Nephron progenitor cell (in vitro differentiated cells): ENCODE results near the gene PNPLA1.

Source experiments
- DNase-seq: peaks from one replicate; pipeline ENCODE4 v3.0.0; 2021
- H3K27ac Mint-ChIP-seq: 2 replicates; pipeline ENCODE4 v1.8.0; 2021; ENCODE audit warnings: mild to moderate bottlenecking, moderate library complexity, mixed read lengths
- H3K27me3 Mint-ChIP-seq: 2 replicates; pipeline ENCODE4 v1.8.0; 2021; ENCODE audit warnings: mild to moderate bottlenecking, low read depth, mixed read lengths; ENCODE audit not compliant: poor library complexity
- H3K36me3 Mint-ChIP-seq: 2 replicates; pipeline ENCODE4 v1.8.0; 2021; ENCODE audit warnings: low read depth, mixed read lengths
- H3K4me1 Mint-ChIP-seq: 2 replicates; pipeline ENCODE4 v1.8.0; 2021; ENCODE audit warnings: mixed read lengths
- H3K4me3 Mint-ChIP-seq: 2 replicates; pipeline ENCODE4 v1.8.0; 2021; ENCODE audit warnings: mild to moderate bottlenecking, moderate library complexity, mixed read lengths
- H3K9me3 Mint-ChIP-seq: 2 replicates; pipeline ENCODE4 v1.8.0; 2021; ENCODE audit warnings: mild to moderate bottlenecking, moderate library complexity, mixed read lengths
- CTCF ChIP-seq: fragments of 200-600 bp; sonication (generic); IDR thresholded peaks from 2 replicates; pipeline ENCODE4 v1.5.0; 2021; ENCODE audit warnings: antibody characterized with exemption

PNPLA1 gene

GRCh38 chr6:36309203-36309602 is 39.3 kb downstream of the PNPLA1 start:
- H3K36me3 Mint-ChIP-seq = no peaks in the 10 kb centered on the region
- TF ChIP-seq CTCF = no peak
- no peak overlapping the region for H3K4me3 Mint-ChIP-seq
- peaks cover 11% of the 10 kb centered on the region for H3K27me3 Mint-ChIP-seq
- peaks cover 23% of the 10 kb centered on the region for H3K4me1 Mint-ChIP-seq
- DNase-seq = no peak
- H3K9me3 Mint-ChIP-seq = peaks cover 4% of the 10 kb centered on the region
- no peak overlapping the region for H3K27ac Mint-ChIP-seq

GRCh38 chr6:36309900-36310299 is 40.0 kb downstream of the PNPLA1 start:
- Mint-ChIP-seq H3K4me1 (peaks cover 27% of the 10 kb centered on the region), H3K27me3 (peaks cover 11% of the 10 kb centered on the region), H3K4me3 (no peak overlapping the region), H3K9me3 (peaks cover 4% of the 10 kb centered on the region), H3K36me3 (no peaks in the 10 kb centered on the region), H3K27ac (no peak overlapping the region)
- TF ChIP-seq CTCF = no peak
- no peak for DNase-seq

- Mint-ChIP-seq H3K27ac (no peak overlapping the region), H3K9me3 (peaks cover 4% of the 10 kb centered on the region), H3K36me3 (no peaks in the 10 kb centered on the region), H3K4me1 (peaks cover 22% of the 10 kb centered on the region), H3K4me3 (no peak overlapping the region), H3K27me3 (peaks cover 8% of the 10 kb centered on the region)
- TF ChIP-seq CTCF = no peak
- DNase-seq = no peak
Measured at GRCh38 chr6:36312854-36313648, 43.2 kb downstream of the PNPLA1 start.

GRCh38 chr6:36313649-36313936 is 43.7 kb downstream of the PNPLA1 start:
- DNase-seq = no peak
- Mint-ChIP-seq H3K9me3 (peaks cover 4% of the 10 kb centered on the region), H3K27me3 (peaks cover 13% of the 10 kb centered on the region), H3K4me1 (peaks cover 22% of the 10 kb centered on the region), H3K27ac (no peak overlapping the region), H3K36me3 (no peaks in the 10 kb centered on the region), H3K4me3 (no peak overlapping the region)
- TF ChIP-seq CTCF = no peak

DNA sequence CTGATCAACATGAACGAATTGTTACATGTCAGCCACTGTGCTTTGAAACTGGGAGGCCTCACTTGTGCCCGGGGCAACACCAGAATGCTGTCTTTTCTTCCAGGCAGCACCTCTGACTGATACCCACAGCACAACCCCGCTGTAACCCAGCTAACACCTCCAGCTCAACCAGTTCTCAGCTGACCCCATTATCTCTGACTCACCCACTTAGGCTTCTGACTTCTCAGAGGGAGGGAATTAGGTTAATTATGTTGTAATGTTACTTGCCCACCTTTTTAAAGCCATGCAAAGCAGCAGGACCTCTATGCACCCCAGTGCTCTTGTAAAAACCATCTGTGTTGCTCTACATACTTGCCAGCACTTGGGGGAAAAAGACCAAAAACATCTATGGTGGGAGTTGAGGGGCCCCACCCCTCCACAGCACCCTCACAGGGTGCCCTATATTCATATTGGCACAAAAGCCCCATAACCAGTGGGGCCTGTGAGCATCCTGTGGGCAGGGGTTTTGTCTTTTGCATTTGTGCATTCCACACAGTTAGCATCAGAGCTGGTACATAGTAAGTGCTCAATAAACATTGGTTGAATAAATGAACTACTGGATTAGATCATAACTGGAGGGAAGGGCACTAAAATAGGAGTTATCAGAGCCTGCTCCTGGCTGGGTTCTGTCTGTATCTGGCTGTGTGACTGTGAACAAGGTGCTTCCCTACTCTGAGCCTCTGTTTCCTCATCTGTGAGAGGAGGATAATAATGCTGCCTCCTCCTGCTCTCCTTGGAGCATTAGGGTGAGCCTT is 44.6 kb downstream of the PNPLA1 start:
- TF ChIP-seq CTCF = no peak
- Mint-ChIP-seq H3K4me3 (no peak overlapping the region), H3K4me1 (peaks cover 29% of the 10 kb centered on the region), H3K36me3 (no peaks in the 10 kb centered on the region), H3K27me3 (peaks cover 10% of the 10 kb centered on the region), H3K9me3 (peaks cover 4% of the 10 kb centered on the region), H3K27ac (peak overlapping the region; percentile 85)
- no peak for DNase-seq

GRCh38 chr6:36315921-36316320 is 46.1 kb downstream of the PNPLA1 start:
- peaks cover 32% of the 10 kb centered on the region for H3K4me1 Mint-ChIP-seq
- peaks cover 5% of the 10 kb centered on the region for H3K27me3 Mint-ChIP-seq
- no peaks in the 10 kb centered on the region for H3K9me3 Mint-ChIP-seq
- H3K27ac Mint-ChIP-seq = no peak overlapping the region
- H3K36me3 Mint-ChIP-seq = no peaks in the 10 kb centered on the region
- no peak for TF ChIP-seq CTCF
- DNase-seq = no peak
- H3K4me3 Mint-ChIP-seq = no peak overlapping the region
